HL-60 (cell line): Measurements from ENCODE around the gene CDC7.

Source experiments
- SPI1 ChIP-seq: IDR thresholded peaks from 2 replicates; pipeline ENCODE4 v1.6.1; 2012; ENCODE audit warnings: low read depth, mild to moderate bottlenecking, borderline replicate concordance
- TF ChIP-seq, protein P1 (sequence below): IDR thresholded peaks from one replicate; pipeline ENCODE4 v1.5.1; 2011; ENCODE audit warnings: low read length, control low read depth, inconsistent platforms; ENCODE audit not compliant: insufficient read depth

DNA sequence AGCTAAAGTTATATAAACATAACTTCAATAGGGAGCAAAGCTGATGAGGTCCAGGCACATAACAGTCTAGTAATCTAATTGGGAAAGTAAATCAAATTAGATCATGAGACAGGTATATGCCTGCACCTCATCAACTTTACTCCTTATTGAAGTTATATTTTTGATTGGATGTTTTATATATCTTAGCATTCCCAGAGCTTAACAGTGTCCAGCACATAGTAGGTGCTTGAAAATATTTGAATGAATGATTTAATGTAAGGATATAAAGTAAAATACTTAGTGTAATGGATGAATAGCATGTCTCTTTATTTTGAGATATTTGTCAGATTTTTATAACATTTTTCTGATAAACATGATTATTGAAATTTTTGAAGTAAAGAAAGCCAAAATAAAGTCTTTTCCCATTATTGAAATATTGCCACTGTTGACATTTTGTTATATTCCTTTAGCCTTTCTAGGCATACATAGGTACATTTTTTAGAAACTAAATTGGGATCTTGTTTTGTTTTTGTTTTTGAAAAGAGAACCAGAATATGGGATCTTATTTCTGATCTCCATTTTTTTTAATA, 2.8 kb downstream of the CDC7 start:
- TF ChIP-seq, protein P1, sequence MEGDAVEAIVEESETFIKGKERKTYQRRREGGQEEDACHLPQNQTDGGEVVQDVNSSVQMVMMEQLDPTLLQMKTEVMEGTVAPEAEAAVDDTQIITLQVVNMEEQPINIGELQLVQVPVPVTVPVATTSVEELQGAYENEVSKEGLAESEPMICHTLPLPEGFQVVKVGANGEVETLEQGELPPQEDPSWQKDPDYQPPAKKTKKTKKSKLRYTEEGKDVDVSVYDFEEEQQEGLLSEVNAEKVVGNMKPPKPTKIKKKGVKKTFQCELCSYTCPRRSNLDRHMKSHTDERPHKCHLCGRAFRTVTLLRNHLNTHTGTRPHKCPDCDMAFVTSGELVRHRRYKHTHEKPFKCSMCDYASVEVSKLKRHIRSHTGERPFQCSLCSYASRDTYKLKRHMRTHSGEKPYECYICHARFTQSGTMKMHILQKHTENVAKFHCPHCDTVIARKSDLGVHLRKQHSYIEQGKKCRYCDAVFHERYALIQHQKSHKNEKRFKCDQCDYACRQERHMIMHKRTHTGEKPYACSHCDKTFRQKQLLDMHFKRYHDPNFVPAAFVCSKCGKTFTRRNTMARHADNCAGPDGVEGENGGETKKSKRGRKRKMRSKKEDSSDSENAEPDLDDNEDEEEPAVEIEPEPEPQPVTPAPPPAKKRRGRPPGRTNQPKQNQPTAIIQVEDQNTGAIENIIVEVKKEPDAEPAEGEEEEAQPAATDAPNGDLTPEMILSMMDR: no peak
- no peak for TF ChIP-seq SPI1
